Measurements from ENCODE around the gene DAB2IP. TPM values are rescaled to one million over a fixed set of nuclear protein-coding genes. Genes with fewer than 3 reads are reported as not detected.
"Not testable (repeated sequence)": the region's sequence is repeated elsewhere in the genome, so short reads cannot be mapped to it uniquely, and the experiment has no call there.

The DAB2IP gene
- total RNA-seq, 1 donor from 2014 or later = 104 TPM

DNA sequence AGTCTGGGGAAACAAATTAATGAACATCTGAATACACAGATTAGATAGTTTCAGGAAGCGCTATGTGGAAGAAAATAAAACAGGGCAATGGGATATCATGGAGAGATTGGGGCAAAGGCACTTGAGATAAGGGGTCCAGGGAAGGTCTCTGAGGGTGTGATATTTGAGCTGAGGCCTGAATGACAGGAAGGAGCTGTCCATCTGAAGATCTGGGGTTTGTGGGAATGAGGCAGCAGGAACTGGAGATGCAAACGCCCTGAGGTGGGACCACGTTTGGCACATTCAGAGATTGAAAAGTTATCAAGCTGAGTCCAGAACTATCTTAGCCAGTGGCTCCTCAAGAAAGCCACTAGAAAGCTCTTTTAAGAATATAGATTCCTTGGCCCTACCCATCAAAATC lies 8.7 kb upstream of the DAB2IP start:
- Mint-ChIP-seq H3K9me3 (ENCODE audit: unreplicated experiment) (no peaks in the 10 kb centered on the region), H3K27ac (ENCODE audit: unreplicated experiment) (no peak overlapping the region), H3K4me3 (ENCODE audit: unreplicated experiment) (no peak overlapping the region), H3K27me3 (ENCODE audit: unreplicated experiment) (peaks cover 11% of the 10 kb centered on the region), H3K36me3 (ENCODE audit: low read depth, unreplicated experiment) (peaks cover 3% of the 10 kb centered on the region), H3K4me1 (ENCODE audit: unreplicated experiment) (peaks cover 29% of the 10 kb centered on the region)
- no peak for DNase-seq (ENCODE audit: low spot score)
- TF ChIP-seq, protein P1, sequence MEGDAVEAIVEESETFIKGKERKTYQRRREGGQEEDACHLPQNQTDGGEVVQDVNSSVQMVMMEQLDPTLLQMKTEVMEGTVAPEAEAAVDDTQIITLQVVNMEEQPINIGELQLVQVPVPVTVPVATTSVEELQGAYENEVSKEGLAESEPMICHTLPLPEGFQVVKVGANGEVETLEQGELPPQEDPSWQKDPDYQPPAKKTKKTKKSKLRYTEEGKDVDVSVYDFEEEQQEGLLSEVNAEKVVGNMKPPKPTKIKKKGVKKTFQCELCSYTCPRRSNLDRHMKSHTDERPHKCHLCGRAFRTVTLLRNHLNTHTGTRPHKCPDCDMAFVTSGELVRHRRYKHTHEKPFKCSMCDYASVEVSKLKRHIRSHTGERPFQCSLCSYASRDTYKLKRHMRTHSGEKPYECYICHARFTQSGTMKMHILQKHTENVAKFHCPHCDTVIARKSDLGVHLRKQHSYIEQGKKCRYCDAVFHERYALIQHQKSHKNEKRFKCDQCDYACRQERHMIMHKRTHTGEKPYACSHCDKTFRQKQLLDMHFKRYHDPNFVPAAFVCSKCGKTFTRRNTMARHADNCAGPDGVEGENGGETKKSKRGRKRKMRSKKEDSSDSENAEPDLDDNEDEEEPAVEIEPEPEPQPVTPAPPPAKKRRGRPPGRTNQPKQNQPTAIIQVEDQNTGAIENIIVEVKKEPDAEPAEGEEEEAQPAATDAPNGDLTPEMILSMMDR (IDR thresholded peaks at IDR 0.05; ENCODE audit: unreplicated experiment) = no peak

DNA sequence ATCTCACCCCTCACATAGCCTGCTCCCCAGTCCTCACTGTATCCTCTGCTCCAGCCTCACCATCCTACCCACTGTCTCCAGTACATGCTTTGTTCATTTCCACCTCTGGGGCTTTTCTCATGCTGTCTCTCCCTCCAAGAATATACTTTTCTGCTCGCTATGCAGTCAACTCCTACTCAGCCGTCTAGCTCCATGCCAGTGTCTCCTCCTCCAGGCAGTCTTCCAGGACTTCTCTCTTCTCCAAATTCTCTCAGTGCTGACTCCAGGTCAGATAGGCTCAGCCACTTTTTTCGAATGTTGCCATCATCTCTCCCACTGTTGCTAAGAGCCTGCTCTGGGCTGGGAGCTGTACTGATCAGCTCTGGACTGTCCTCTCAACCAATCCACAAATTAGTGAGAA lies 8.0 kb upstream of the DAB2IP start:
- Mint-ChIP-seq H3K27ac (ENCODE audit: unreplicated experiment) (no peak overlapping the region), H3K36me3 (ENCODE audit: low read depth, unreplicated experiment) (peaks cover 3% of the 10 kb centered on the region), H3K9me3 (ENCODE audit: unreplicated experiment) (no peaks in the 10 kb centered on the region), H3K4me1 (ENCODE audit: unreplicated experiment) (peaks cover 36% of the 10 kb centered on the region), H3K4me3 (ENCODE audit: unreplicated experiment) (no peak overlapping the region), H3K27me3 (ENCODE audit: unreplicated experiment) (peaks cover 13% of the 10 kb centered on the region)
- DNase-seq (ENCODE audit: low spot score) = no peak
- TF ChIP-seq, protein P1 (IDR thresholded peaks at IDR 0.05; ENCODE audit: unreplicated experiment) = no peak

DNA sequence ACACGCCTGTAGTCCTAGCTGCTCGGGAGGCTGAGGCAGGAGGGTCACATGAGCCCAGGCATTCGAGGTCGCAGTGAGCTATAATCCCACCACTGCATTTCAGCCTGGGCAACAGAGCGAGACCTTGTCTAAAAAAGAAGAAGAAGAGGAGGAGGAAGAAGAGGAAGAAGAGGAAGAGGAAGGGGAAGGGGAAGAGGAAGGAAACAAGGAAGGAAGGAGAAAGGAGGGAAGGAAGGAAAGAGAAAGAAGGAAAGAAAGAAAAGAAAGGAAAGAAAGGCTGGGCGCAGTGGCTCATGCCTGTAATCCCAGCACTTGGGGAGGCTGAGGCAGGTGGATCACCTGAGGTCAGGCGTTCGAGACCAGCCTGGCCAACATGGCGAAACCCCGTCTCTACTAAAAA lies 7.4 kb upstream of the DAB2IP start:
- Mint-ChIP-seq H3K4me1 (ENCODE audit: unreplicated experiment) (peaks cover 42% of the 10 kb centered on the region), H3K27me3 (ENCODE audit: unreplicated experiment) (peaks cover 15% of the 10 kb centered on the region)
- not testable (repeated sequence) for H3K36me3 Mint-ChIP-seq (ENCODE audit: low read depth, unreplicated experiment); H3K27ac Mint-ChIP-seq (ENCODE audit: unreplicated experiment); H3K9me3 Mint-ChIP-seq (ENCODE audit: unreplicated experiment); H3K4me3 Mint-ChIP-seq (ENCODE audit: unreplicated experiment); DNase-seq (ENCODE audit: low spot score)

DNA sequence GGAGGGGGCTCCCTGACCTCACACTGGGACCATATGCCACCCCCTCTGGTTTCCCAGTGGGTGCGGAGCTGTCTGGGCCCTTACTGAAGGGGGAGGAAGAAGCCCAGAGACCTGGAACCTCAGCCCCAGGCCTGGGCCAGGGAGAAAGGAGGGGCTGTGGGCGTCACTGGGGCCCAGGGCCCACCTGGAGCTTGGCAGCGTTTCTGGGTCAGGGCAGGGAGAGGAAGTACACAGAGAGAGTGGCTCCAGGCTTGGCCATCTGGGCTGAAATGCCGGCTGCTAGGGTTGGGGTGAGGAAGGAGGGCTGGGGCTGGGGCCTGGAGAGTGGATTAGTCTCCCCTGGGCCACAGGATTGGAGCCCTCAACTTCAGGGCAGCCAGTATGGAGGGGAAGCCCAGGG lies 6.4 kb upstream of the DAB2IP start:
- Mint-ChIP-seq H3K36me3 (ENCODE audit: low read depth, unreplicated experiment) (peaks cover 3% of the 10 kb centered on the region), H3K4me1 (ENCODE audit: unreplicated experiment) (peaks cover 50% of the 10 kb centered on the region), H3K4me3 (ENCODE audit: unreplicated experiment) (no peak overlapping the region), H3K27ac (ENCODE audit: unreplicated experiment) (no peak overlapping the region), H3K27me3 (ENCODE audit: unreplicated experiment) (peaks cover 15% of the 10 kb centered on the region), H3K9me3 (ENCODE audit: unreplicated experiment) (no peaks in the 10 kb centered on the region)
- TF ChIP-seq, protein P1 (IDR thresholded peaks at IDR 0.05; ENCODE audit: unreplicated experiment) = no peak
- no peak for DNase-seq (ENCODE audit: low spot score)

DNA sequence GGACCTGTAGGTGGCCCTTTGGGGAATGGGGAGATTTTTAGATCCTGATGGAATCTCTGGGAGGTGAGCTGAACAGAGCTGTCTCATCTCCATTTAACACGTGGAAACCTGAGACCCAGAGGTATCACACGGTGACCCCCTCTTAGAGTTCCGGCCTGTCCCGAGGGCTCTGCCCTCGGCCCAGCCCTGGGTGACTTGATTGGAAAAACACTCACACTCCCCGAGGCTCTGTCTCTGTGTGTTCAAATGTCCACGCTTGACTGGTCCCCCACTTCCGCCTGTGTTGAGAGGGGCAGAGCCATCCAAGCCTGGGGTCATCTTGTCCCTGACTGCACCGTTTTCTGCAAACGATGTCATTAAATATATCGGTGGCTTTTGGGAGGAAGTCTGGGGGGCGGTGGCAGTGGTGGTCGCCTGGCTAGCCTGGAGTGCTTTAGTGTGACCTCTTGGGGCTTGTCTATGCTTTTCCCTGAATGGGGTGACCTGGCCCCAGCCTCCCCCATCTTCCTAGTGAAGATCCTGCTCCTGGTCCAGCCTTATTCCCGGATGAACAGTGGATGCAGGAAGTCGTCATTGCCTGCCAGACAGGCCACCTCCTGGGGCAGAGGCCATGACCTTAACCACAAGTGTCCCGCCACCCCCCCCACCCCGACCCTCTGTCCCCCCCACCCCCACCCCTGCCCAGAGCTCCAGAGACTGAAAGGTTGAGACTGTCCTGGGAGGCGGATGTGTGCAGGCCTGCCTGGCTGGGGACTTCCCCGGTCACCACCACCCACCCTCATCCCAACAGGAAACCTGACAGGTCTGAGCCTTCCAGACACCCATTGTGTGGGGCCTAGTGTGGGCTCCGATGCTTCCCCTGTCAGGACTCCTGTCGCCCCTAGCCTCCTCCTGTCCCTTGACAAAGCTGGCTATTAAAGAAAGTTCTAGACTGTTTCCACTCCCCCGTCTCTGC lies 5.3 kb upstream of the DAB2IP start:
- DNase-seq (ENCODE audit: low spot score) = no peak
- peak overlapping the region; percentile 45 for H3K27ac Mint-ChIP-seq (ENCODE audit: unreplicated experiment)
- peaks cover 3% of the 10 kb centered on the region for H3K36me3 Mint-ChIP-seq (ENCODE audit: low read depth, unreplicated experiment)
- TF ChIP-seq, protein P1 (IDR thresholded peaks at IDR 0.05; ENCODE audit: unreplicated experiment) = no peak
- peaks cover 13% of the 10 kb centered on the region for H3K27me3 Mint-ChIP-seq (ENCODE audit: unreplicated experiment)
- peaks cover 57% of the 10 kb centered on the region for H3K4me1 Mint-ChIP-seq (ENCODE audit: unreplicated experiment)
- no peak overlapping the region for H3K4me3 Mint-ChIP-seq (ENCODE audit: unreplicated experiment)
- no peaks in the 10 kb centered on the region for H3K9me3 Mint-ChIP-seq (ENCODE audit: unreplicated experiment)

Data from endothelial cell (in vitro differentiated cells).